Stimulated activated naive CD8-positive, alpha-beta T cell treated with anti-CD3 and anti-CD28 coated beads, Interleukin-15, Interleukin-2, amounts not matched to agents 100 ng/mL and 50 ng/mL, for 24 hours (primary cell): ENCODE results near the gene NAB2.
A peak's percentile ranks its signal among the peaks of the same experiment; 100 is the strongest.
"Not testable (repeated sequence)": the region's sequence is repeated elsewhere in the genome, so short reads cannot be mapped to it uniquely, and the experiment has no call there.

Source experiments
- H3K27ac Mint-ChIP-seq: one replicate; pipeline ENCODE4 v1.8.0; 2021; ENCODE audit warnings: mild to moderate bottlenecking, mixed read lengths
- H3K27me3 Mint-ChIP-seq: one replicate; pipeline ENCODE4 v1.8.0; 2021; ENCODE audit warnings: mixed read lengths
- H3K36me3 Mint-ChIP-seq: one replicate; pipeline ENCODE4 v1.8.0; 2021; ENCODE audit warnings: low read depth, mixed read lengths
- H3K4me1 Mint-ChIP-seq: one replicate; pipeline ENCODE4 v1.8.0; 2021; ENCODE audit warnings: low read depth, mixed read lengths
- H3K4me3 Mint-ChIP-seq: one replicate; pipeline ENCODE4 v1.8.0; 2021; ENCODE audit warnings: mild to moderate bottlenecking, mixed read lengths
- H3K9me3 Mint-ChIP-seq: one replicate; pipeline ENCODE4 v1.8.0; 2021; ENCODE audit warnings: mixed read lengths

NAB2 gene

GRCh38 chr12:57088354-57089270 is at the start of gene NAB2:
NAB2 (plus strand) TSS chr12:57089114; CDS start chr12:57089272, 158 bp downstream.
- H3K36me3 Mint-ChIP-seq = peaks cover 31% of the 10 kb centered on the region
- no peaks in the 10 kb centered on the region for H3K9me3 Mint-ChIP-seq
- peak within 1 kb of the TSS; percentile 98 for H3K27ac Mint-ChIP-seq
- H3K4me1 Mint-ChIP-seq = peaks cover 70% of the 10 kb centered on the region
- peak within 1 kb of the TSS; percentile 93 for H3K4me3 Mint-ChIP-seq
- no peaks in the 10 kb centered on the region for H3K27me3 Mint-ChIP-seq

- no peaks in the 10 kb centered on the region for H3K36me3 Mint-ChIP-seq
- H3K27me3 Mint-ChIP-seq = no peaks in the 10 kb centered on the region
- H3K27ac Mint-ChIP-seq = no peak overlapping the region
These were observed 48.7 kb upstream of the NAB2 start for GRCh38 chr12:57040211-57040610.

GRCh38 chr12:57040750-57041149 is 48.2 kb upstream of the NAB2 start:
- Mint-ChIP-seq H3K9me3 (no peaks in the 10 kb centered on the region), H3K4me3 (no peak overlapping the region), H3K27me3 (peaks cover under 1% of the 10 kb centered on the region), H3K27ac (no peak overlapping the region), H3K4me1 (peaks cover 8% of the 10 kb centered on the region), H3K36me3 (no peaks in the 10 kb centered on the region)

More at GRCh38 chr12:57040211-57040610, 48.7 kb upstream of the NAB2 start:
- no peaks in the 10 kb centered on the region for H3K9me3 Mint-ChIP-seq
- H3K4me1 Mint-ChIP-seq = peaks cover 2% of the 10 kb centered on the region
- H3K4me3 Mint-ChIP-seq = no peak overlapping the region

DNA sequence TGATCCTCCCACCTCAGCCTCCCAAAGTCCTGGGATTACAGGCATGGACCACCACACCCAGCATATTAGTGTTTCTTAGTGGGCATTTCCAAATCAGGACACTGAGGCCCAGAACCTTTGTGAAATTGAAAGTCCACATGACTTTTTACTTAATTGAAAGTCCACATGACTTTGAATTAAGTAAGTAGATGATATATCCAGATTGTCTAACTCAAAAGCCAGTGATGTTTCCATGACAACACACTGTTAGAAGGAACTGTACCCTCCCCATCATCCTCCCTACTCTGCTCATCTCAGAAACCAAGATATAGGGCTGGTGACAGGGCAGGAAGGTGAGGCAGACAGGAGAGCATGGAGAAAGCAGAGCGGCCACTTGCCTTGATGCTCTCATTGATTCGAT is 46.2 kb upstream of the NAB2 start:
- Mint-ChIP-seq H3K4me1 (peaks cover 27% of the 10 kb centered on the region), H3K4me3 (no peak overlapping the region), H3K36me3 (no peaks in the 10 kb centered on the region), H3K9me3 (no peaks in the 10 kb centered on the region), H3K27ac (no peak overlapping the region), H3K27me3 (peaks cover 4% of the 10 kb centered on the region)

- H3K4me1 Mint-ChIP-seq = peaks cover 41% of the 10 kb centered on the region
- peaks cover 4% of the 10 kb centered on the region for H3K27me3 Mint-ChIP-seq
- H3K27ac Mint-ChIP-seq = no peak overlapping the region
- no peak overlapping the region for H3K4me3 Mint-ChIP-seq
- no peaks in the 10 kb centered on the region for H3K9me3 Mint-ChIP-seq
- no peaks in the 10 kb centered on the region for H3K36me3 Mint-ChIP-seq
These were observed 44.4 kb upstream of the NAB2 start for GRCh38 chr12:57044468-57044867.

- Mint-ChIP-seq H3K27ac (no peak overlapping the region), H3K9me3 (no peaks in the 10 kb centered on the region), H3K4me1 (peaks cover 41% of the 10 kb centered on the region), H3K36me3 (no peaks in the 10 kb centered on the region), H3K4me3 (no peak overlapping the region), H3K27me3 (peaks cover 4% of the 10 kb centered on the region)
These were observed 44.0 kb upstream of the NAB2 start for GRCh38 chr12:57044889-57045288.

DNA sequence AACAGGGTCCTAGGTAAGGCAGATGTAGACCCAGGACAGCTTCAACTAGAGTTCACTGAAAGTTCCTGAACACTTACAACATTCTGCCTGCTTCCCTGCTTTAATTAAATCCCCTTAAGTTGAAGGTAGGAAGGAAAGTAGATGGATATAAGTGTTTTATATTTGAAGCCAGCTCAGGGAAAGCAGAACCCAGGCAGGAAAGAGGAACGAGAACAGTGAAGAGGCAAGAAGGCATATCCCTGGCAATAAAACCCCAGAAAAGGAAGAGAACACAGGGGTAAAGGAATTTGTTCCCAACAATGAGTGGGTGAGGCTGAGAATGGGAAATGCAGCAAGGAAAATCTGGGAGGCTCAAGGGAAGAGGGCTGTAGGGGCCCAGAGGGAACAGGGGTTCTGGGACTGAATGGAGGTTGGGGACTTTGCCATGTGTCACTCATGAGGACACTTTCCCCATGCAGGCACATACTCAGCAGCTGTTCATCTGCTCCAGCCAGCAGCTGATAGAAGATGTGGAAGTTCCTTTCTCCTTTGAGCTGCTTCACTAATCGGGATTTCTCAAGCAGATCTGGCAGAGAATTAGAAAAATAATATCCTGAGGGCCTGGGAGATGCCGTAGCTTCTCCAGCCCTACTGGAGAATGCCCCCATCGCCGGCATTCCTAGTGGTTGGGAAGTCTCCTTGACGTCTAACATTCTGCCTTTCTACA is 42.7 kb upstream of the NAB2 start:
- peak overlapping the region; percentile 71 for H3K27ac Mint-ChIP-seq
- H3K27me3 Mint-ChIP-seq = peaks cover 4% of the 10 kb centered on the region
- no peaks in the 10 kb centered on the region for H3K9me3 Mint-ChIP-seq
- H3K36me3 Mint-ChIP-seq = no peaks in the 10 kb centered on the region
- peaks cover 48% of the 10 kb centered on the region for H3K4me1 Mint-ChIP-seq
- no peak overlapping the region for H3K4me3 Mint-ChIP-seq

- H3K4me1 Mint-ChIP-seq = peaks cover 52% of the 10 kb centered on the region
These were observed 41.7 kb upstream of the NAB2 start for GRCh38 chr12:57046947-57047890.

GRCh38 chr12:57047981-57048380 is 40.9 kb upstream of the NAB2 start:
- Mint-ChIP-seq H3K27me3 (peaks cover 4% of the 10 kb centered on the region), H3K36me3 (peaks cover 2% of the 10 kb centered on the region), H3K4me3 (peak overlapping the region; percentile 24), H3K27ac (peak overlapping the region; percentile 80), H3K4me1 (peaks cover 52% of the 10 kb centered on the region), H3K9me3 (no peaks in the 10 kb centered on the region)

More at GRCh38 chr12:57046947-57047890, 41.7 kb upstream of the NAB2 start:
- Mint-ChIP-seq H3K9me3 (no peaks in the 10 kb centered on the region), H3K27ac (peak overlapping the region; percentile 80), H3K4me3 (peak overlapping the region; percentile 24), H3K36me3 (no peaks in the 10 kb centered on the region), H3K27me3 (peaks cover 4% of the 10 kb centered on the region)

GRCh38 chr12:57048423-57049118 is 40.3 kb upstream of the NAB2 start:
- H3K4me1 Mint-ChIP-seq = peaks cover 52% of the 10 kb centered on the region
- H3K36me3 Mint-ChIP-seq = peaks cover 8% of the 10 kb centered on the region
- H3K9me3 Mint-ChIP-seq = no peaks in the 10 kb centered on the region
- H3K27me3 Mint-ChIP-seq = peaks cover 4% of the 10 kb centered on the region
- peak overlapping the region; percentile 60 for H3K27ac Mint-ChIP-seq
- H3K4me3 Mint-ChIP-seq = no peak overlapping the region

DNA sequence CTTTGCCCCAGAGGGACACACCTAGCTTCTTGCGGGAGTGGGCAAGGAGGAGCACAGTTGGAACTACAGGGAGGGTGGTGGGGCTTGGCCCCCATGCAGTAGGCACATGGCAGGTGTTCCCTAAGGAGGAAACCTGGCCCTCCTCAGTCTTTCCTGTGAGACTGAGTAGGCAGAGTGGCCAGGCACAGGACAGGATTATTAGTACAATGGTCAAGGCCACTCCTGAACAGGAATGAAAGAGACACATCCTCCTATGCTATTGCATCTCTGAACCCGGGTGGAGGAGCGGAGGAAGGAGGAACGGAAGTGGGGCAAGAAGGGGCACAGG is 39.8 kb upstream of the NAB2 start:
- H3K4me1 Mint-ChIP-seq = peaks cover 52% of the 10 kb centered on the region
- H3K27ac Mint-ChIP-seq = no peak overlapping the region
- peaks cover 4% of the 10 kb centered on the region for H3K27me3 Mint-ChIP-seq
- H3K9me3 Mint-ChIP-seq = no peaks in the 10 kb centered on the region
- no peak overlapping the region for H3K4me3 Mint-ChIP-seq
- peaks cover 13% of the 10 kb centered on the region for H3K36me3 Mint-ChIP-seq

GRCh38 chr12:57049890-57050289 is 39.0 kb upstream of the NAB2 start, which contains the start of gene MYO1A:
MYO1A (minus strand) TSS chr12:57050129; CDS start chr12:57048323, 1,806 bp downstream.
- Mint-ChIP-seq H3K9me3 (no peaks in the 10 kb centered on the region), H3K27ac (no peak within 1 kb of the TSS), H3K36me3 (peaks cover 16% of the 10 kb centered on the region), H3K4me3 (no peak within 1 kb of the TSS), H3K27me3 (peaks cover 4% of the 10 kb centered on the region), H3K4me1 (peaks cover 52% of the 10 kb centered on the region)

GRCh38 chr12:57051011-57051410 is 37.9 kb upstream of the NAB2 start:
- H3K4me3 Mint-ChIP-seq = no peak overlapping the region

DNA sequence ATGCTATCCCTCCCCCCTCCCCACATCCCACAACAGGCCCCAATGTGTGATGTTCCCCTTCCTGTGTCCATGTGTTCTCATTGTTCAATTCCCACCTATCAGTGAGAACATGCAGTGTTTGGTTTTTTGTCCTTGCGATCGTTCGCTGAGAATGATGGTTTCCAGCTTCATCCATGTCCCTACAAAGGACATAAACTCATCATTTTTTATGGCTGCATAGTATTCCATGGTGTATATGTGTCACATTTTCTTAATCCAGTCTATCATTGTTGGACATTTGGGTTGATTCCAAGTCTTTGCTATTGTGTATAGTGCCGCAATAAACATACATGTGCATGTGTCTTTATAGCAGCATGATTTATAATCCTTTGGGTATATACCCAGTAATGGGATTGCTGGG is 35.8 kb upstream of the NAB2 start:
- H3K27ac Mint-ChIP-seq, H3K27me3 Mint-ChIP-seq, H3K9me3 Mint-ChIP-seq, H3K4me3 Mint-ChIP-seq: not testable (repeated sequence)
- Mint-ChIP-seq H3K4me1 (peaks cover 42% of the 10 kb centered on the region), H3K36me3 (peaks cover 43% of the 10 kb centered on the region)

More at GRCh38 chr12:57051011-57051410, 37.9 kb upstream of the NAB2 start:
- no peak overlapping the region for H3K27ac Mint-ChIP-seq
- no peaks in the 10 kb centered on the region for H3K9me3 Mint-ChIP-seq
- peaks cover 44% of the 10 kb centered on the region for H3K4me1 Mint-ChIP-seq
- peaks cover 24% of the 10 kb centered on the region for H3K36me3 Mint-ChIP-seq
- peaks cover under 1% of the 10 kb centered on the region for H3K27me3 Mint-ChIP-seq
